HS-27A (cell line): ENCODE data around the gene SMIM43.
A peak's percentile ranks its signal among the peaks of the same experiment; 100 is the strongest.
"Not testable (repeated sequence)": the region's sequence is repeated elsewhere in the genome, so short reads cannot be mapped to it uniquely, and the experiment has no call there.

Experiments
- DNase-seq: peaks from one replicate; pipeline ENCODE4 v3.0.0-alpha.2; 2012; ENCODE audit warnings: low read depth, missing footprints

The SMIM43 gene

GRCh38 chr4:121734571-121734970, 30.4 kb downstream of the SMIM43 start:
- no peak for DNase-seq

GRCh38 chr4:121733942-121734341, 31.0 kb downstream of the SMIM43 start:
- DNase-seq = no peak

GRCh38 chr4:121729753-121730152, 35.2 kb downstream of the SMIM43 start:
- not testable (repeated sequence) for DNase-seq

- peak; percentile 59 for DNase-seq
Observed at GRCh38 chr4:121728798-121729226, 36.2 kb downstream of the SMIM43 start.

- DNase-seq = peak; percentile 73
Observed at GRCh38 chr4:121728066-121728465, 36.9 kb downstream of the SMIM43 start.

- no peak for DNase-seq
Observed at GRCh38 chr4:121726642-121727268, 38.2 kb downstream of the SMIM43 start.

- DNase-seq = no peak
Observed at GRCh38 chr4:121724671-121725070, 40.3 kb downstream of the SMIM43 start.

GRCh38 chr4:121721700-121722099, 43.3 kb downstream of the SMIM43 start:
- no peak for DNase-seq

GRCh38 chr4:121720109-121720508, 44.9 kb downstream of the SMIM43 start:
- DNase-seq = no peak

- DNase-seq = no peak
Observed at GRCh38 chr4:121717680-121718237, 47.2 kb downstream of the SMIM43 start.

GRCh38 chr4:121714548-121714947, 50.4 kb downstream of the SMIM43 start:
- DNase-seq = no peak

- DNase-seq = no peak
Observed at GRCh38 chr4:121712783-121713182, 52.2 kb downstream of the SMIM43 start.

GRCh38 chr4:121712001-121712651, 52.8 kb downstream of the SMIM43 start:
- no peak for DNase-seq

GRCh38 chr4:121711263-121712000, 53.5 kb downstream of the SMIM43 start:
- DNase-seq = no peak

GRCh38 chr4:121709766-121710405, 55.1 kb downstream of the SMIM43 start:
- no peak for DNase-seq
